ENCODE results near the gene FLAD1. TPM values are rescaled to one million over a fixed set of nuclear protein-coding genes. Genes with fewer than 3 reads are reported as not detected.

The FLAD1 gene
- total and polyA plus RNA-seq, 2 of the 8 experiments (the other 6 are each of a cell fraction or from before 2014, with no cell fraction given) = 104 to 143 TPM

GRCh38 chr1:154974102-154974807, 8.9 kb upstream of the FLAD1 start, which contains the start of gene CKS1B:
TSS of gene CKS1B (plus strand) at chr1:154974681. CDS start at chr1:154974746, 65 bp downstream.
- peak; percentile 89 for FAIRE-seq
- TF ChIP-seq SAP30 (IDR thresholded peaks at IDR 0.05; ENCODE audit: insufficient read depth, insufficient replicate concordance, low read length) (no peak), CREB1 (IDR thresholded peaks at IDR 0.05) (peak; percentile 51; the same call in 1 of the 2 replicates), USF2 (IDR thresholded peaks at IDR 0.05; ENCODE audit: low read length) (no peak), NANOG (IDR thresholded peaks at IDR 0.05; ENCODE audit: insufficient read depth, low read depth, low read length, poor library complexity, severe bottlenecking) (no peak), CTBP2 (IDR thresholded peaks at IDR 0.05; ENCODE audit: borderline replicate concordance, insufficient read depth, insufficient read length, low read length) (no peak), SP2 (IDR thresholded peaks at IDR 0.05; ENCODE audit: low read length) (peak; percentile 69), SP1 (IDR thresholded peaks at IDR 0.05; ENCODE audit: low read depth, low read length) (peak; percentile 95), GTF2F1 (IDR thresholded peaks at IDR 0.05; ENCODE audit: borderline replicate concordance, low read depth, low read length) (no peak), CHD2 (IDR thresholded peaks at IDR 0.05; ENCODE audit: low read length) (peak; percentile 88), KDM4A (IDR thresholded peaks at IDR 0.05; ENCODE audit: low read depth, low read length, severe bottlenecking) (no peak)

More at GRCh38 chr1:154974102-154974807, 8.9 kb upstream of the FLAD1 start, which contains the start of gene CKS1B:
- no peak within 1 kb of the TSS; the same call in 1 of the 2 replicates for H2AFZ ChIP-seq (ENCODE audit: low read length)
- peak within 1 kb of the TSS; percentile 93 for H2BK12ac ChIP-seq (ENCODE audit: low read depth, low read length)
- H3K18ac ChIP-seq (ENCODE audit: extremely low read depth, low read length) = peak within 1 kb of the TSS; percentile 98
- H3K9ac ChIP-seq (replicated peaks in 1 of 4; ENCODE audit: extremely low read depth in 1 of 4, low read depth in 3 of 4, low read length in 3 of 4) = peak within 1 kb of the TSS; percentile 85 to 98 (median 86)
- peak within 1 kb of the TSS; percentile 25 for H2BK120ac ChIP-seq (replicated peaks; ENCODE audit: low read depth, low read length)
- peak within 1 kb of the TSS; percentile 98; the same call in 1 of the 2 replicates for H2BK15ac ChIP-seq (ENCODE audit: low read length)
- no peaks in the 10 kb centered on the region for H3K27me3 ChIP-seq (replicated peaks in 1 of 4; ENCODE audit: control insufficient read depth in 3 of 4, extremely low read depth in 1 of 4, insufficient read depth in 3 of 4, low read length in 3 of 4)
- ChIA-PET POLR2A (ENCODE audit: partially characterized antibody) (interaction anchor here (0.6 to 42.8 kb wide), 16 partner anchors 7 to 168 kb away, joined by 3 to 702 read pairs (median 4); partner anchors contain the start of genes ADAM15, EFNA3, FLAD1 and LENEP), CTCF (ENCODE audit: partially characterized antibody) (interaction anchor here (1.0 to 20.6 kb wide), 7 partner anchors 9 to 137 kb away, joined by 3 to 334 read pairs (median 3); partner anchors contain the start of genes FLAD1 and LENEP)
- H4K91ac ChIP-seq (replicated peaks; ENCODE audit: insufficient read length, low read length) = peak within 1 kb of the TSS; percentile 84
- H3K27ac ChIP-seq (ENCODE audit: low read depth, low read length) = peak within 1 kb of the TSS; percentile 95
- peak within 1 kb of the TSS; percentile 99 for H2BK5ac ChIP-seq (ENCODE audit: low read depth, low read length)
- H4K5ac ChIP-seq (ENCODE audit: insufficient read length, low read depth, low read length) = peak within 1 kb of the TSS; percentile 94
- peaks cover 3 to 13% (median 11%) of the 10 kb centered on the region in 4 experiments; a peak in 6 of 7 replicates for H3K4me1 ChIP-seq (replicated peaks in 1 of 4; ENCODE audit: control insufficient read depth in 3 of 4, insufficient read depth in 4 of 4, low read length in 3 of 4)
- H4K20me1 ChIP-seq (replicated peaks in 1 of 2; ENCODE audit: control insufficient read depth in 1 of 2, insufficient read depth in 2 of 2, low read length in 2 of 2) = peaks cover under 1 to 8% of the 10 kb centered on the region in 2 experiments
- DNase-seq (ENCODE audit: low read depth in 1 of 2, low spot score in 2 of 2) = peak; percentile 91 to 98
- H3K9me3 ChIP-seq (ENCODE audit: insufficient read depth in 2 of 2, low read depth in 1 of 2, low read length in 1 of 2) = no peaks in the 10 kb centered on the region
- no peak within 1 kb of the TSS; the same call in 1 of the 2 replicates for H2BK20ac ChIP-seq (ENCODE audit: low read length)
- peak within 1 kb of the TSS; percentile 56 for H2AK5ac ChIP-seq (ENCODE audit: low read depth, low read length)
- no peak within 1 kb of the TSS for H3K23ac ChIP-seq (ENCODE audit: insufficient read length)
- peak within 1 kb of the TSS; percentile 87 to 99 (median 96) for H3K4me3 ChIP-seq (ENCODE audit: extremely low read depth in 1 of 4, insufficient read depth in 2 of 4, low read depth in 3 of 4, low read length in 4 of 4)
- H3K4ac ChIP-seq (replicated peaks; ENCODE audit: insufficient read length, low read depth, low read length) = peak within 1 kb of the TSS; percentile 42
- H3K23me2 ChIP-seq (ENCODE audit: low read depth, low read length) = peaks cover 26% of the 10 kb centered on the region
- peaks cover 24 to 54% of the 10 kb centered on the region in 2 experiments for H3K79me2 ChIP-seq (ENCODE audit: control insufficient read depth in 1 of 2, insufficient read depth in 2 of 2, low read length in 2 of 2)
- peaks cover 3% of the 10 kb centered on the region; the same call in 1 of the 2 replicates for H3K79me1 ChIP-seq (ENCODE audit: low read depth, low read length)
- H3K14ac ChIP-seq (ENCODE audit: insufficient read length) = peak within 1 kb of the TSS; percentile 84
- peak within 1 kb of the TSS; percentile 85; the same call in 1 of the 2 replicates for H4K8ac ChIP-seq (ENCODE audit: extremely low read depth, insufficient read depth, low read length)
- WGBS, 2 experiments (ENCODE audit: extremely low coverage in 1 of 2, insufficient coverage in 1 of 2, insufficient read length in 1 of 2, insufficient replicate concordance in 2 of 2, low coverage in 1 of 2, low lambda C conversion rate in 2 of 2, missing lambda C conversion rate in 1 of 2) = 1% methylated on average over 43 of the region's 47 CpGs; no CpG with 5 or more reads in 1 of the 2 experiments
- H3K4me2 ChIP-seq (ENCODE audit: insufficient read depth in 1 of 2, low read depth in 2 of 2, low read length in 2 of 2) = peak within 1 kb of the TSS; percentile 78 to 94
- H3K36me3 ChIP-seq (ENCODE audit: control insufficient read depth in 2 of 4, insufficient read depth in 4 of 4, low read length in 3 of 4) = peaks cover 4 to 12% (median 10%) of the 10 kb centered on the region in 4 experiments
- peak within 1 kb of the TSS; percentile 59 for H3K56ac ChIP-seq (replicated peaks; ENCODE audit: insufficient read length, low read depth, low read length)

Measured in H1 (cell line).